HEK293 (cell line): ENCODE data around the gene TEAD1.

ENCODE experiments used
- CTCF ChIA-PET: fragments of 350-600 bp; formaldehyde crosslinking; extraction: SDS; loops from one replicate; lab custom pipeline; 2021; ENCODE audit warnings: antibody characterized with exemption; lab: Yijun Ruan, JAX
- POLR2A ChIA-PET: fragments of 300-600 bp; formaldehyde crosslinking; extraction: SDS; loops from one replicate; lab custom pipeline; 2020; ENCODE audit warnings: antibody characterized with exemption, inconsistent platforms; lab: Yijun Ruan, JAX
- H3K27ac ChIP-seq: fragments of 200-500 bp; sonication (Bioruptor generic); 2 replicates; pipeline ENCODE4 v1.5.1; 2014; ENCODE audit warnings: low read depth, low read length, control low read depth, inconsistent platforms; ENCODE audit errors: extremely low read depth
- H3K36me3 ChIP-seq, 2 experiments: fragments of 200-500 bp in 1 of 2; sonication (Bioruptor generic) in 1 of 2; 1 replicate in 1 of 2; 2 replicates in 1 of 2; pipeline ENCODE4 v1.5.1; 2014 to 2017; ENCODE audit warnings: inconsistent platforms in 2 of 2, low read length in 2 of 2; ENCODE audit not compliant: control insufficient read depth in 2 of 2, insufficient read depth in 1 of 2
- H3K4me1 ChIP-seq: fragments of 200-500 bp; sonication (Bioruptor generic); 2 replicates; pipeline ENCODE4 v1.5.1; 2014; ENCODE audit warnings: mild to moderate bottlenecking, low read length, inconsistent platforms; ENCODE audit not compliant: control insufficient read depth, insufficient read depth
- H3K4me3 ChIP-seq: 2 replicates; pipeline ENCODE4 v1.5.1; 2011; ENCODE audit warnings: low read depth, mild to moderate bottlenecking, control low read depth, low read length, moderate library complexity
- H3K9me3 ChIP-seq: fragments of 200-500 bp; sonication (Bioruptor generic); 2 replicates; pipeline ENCODE4 v1.5.1; 2014; ENCODE audit warnings: low read depth, low read length, inconsistent platforms; ENCODE audit not compliant: control insufficient read depth, insufficient read depth
- KLF7 ChIP-seq: fragments of 450-650 bp; formaldehyde crosslinking; IDR thresholded peaks from 2 replicates; pipeline ENCODE4 v1.5.1; 2016; ENCODE audit warnings: missing biosample characterization, missing genetic modification characterization, borderline replicate concordance
- KLF9 ChIP-seq: fragments of 450-650 bp; formaldehyde crosslinking; IDR thresholded peaks from 2 replicates; pipeline ENCODE4 v1.5.1; 2016; ENCODE audit warnings: missing biosample characterization, missing genetic modification characterization, low read depth
- SETDB1 ChIP-seq: IDR thresholded peaks from one replicate; pipeline ENCODE4 v1.6.1; 2017; ENCODE audit warnings: mild to moderate bottlenecking, low read length, moderate library complexity, mixed read lengths; ENCODE audit not compliant: insufficient read length
- SP3 ChIP-seq: fragments of 450-650 bp; formaldehyde crosslinking; IDR thresholded peaks from 2 replicates; pipeline ENCODE4 v1.5.1; 2016; ENCODE audit warnings: missing biosample characterization, missing genetic modification characterization
- YY2 ChIP-seq: fragments of 450-650 bp; formaldehyde crosslinking; IDR thresholded peaks from 2 replicates; pipeline ENCODE4 v1.5.1; 2016; ENCODE audit warnings: missing biosample characterization, missing genetic modification characterization
- ZBTB49 ChIP-seq: fragments of 450-650 bp; formaldehyde crosslinking; IDR thresholded peaks from 2 replicates; pipeline ENCODE4 v1.5.1; 2016; ENCODE audit warnings: missing biosample characterization, missing genetic modification characterization, low read depth
- ZNF174 ChIP-seq: fragments of 450-650 bp; formaldehyde crosslinking; IDR thresholded peaks from 2 replicates; pipeline ENCODE4 v1.5.0; 2017; ENCODE audit warnings: missing biosample characterization, mild to moderate bottlenecking, missing genetic modification characterization
- ZNF184 ChIP-seq: fragments of 450-650 bp; IDR thresholded peaks from 2 replicates; pipeline ENCODE4 v1.5.1; 2018; ENCODE audit warnings: missing biosample characterization, mild to moderate bottlenecking, missing genetic modification characterization
- ZNF24 ChIP-seq: fragments of 450-650 bp; formaldehyde crosslinking; IDR thresholded peaks from 2 replicates; pipeline ENCODE4 v1.5.1; 2016; ENCODE audit warnings: missing biosample characterization, missing genetic modification characterization
- ZNF266 ChIP-seq: fragments of 450-650 bp; formaldehyde crosslinking; IDR thresholded peaks from 2 replicates; pipeline ENCODE4 v1.5.1; 2016; ENCODE audit warnings: missing biosample characterization, missing genetic modification characterization, low read depth
- ZNF274 ChIP-seq, 2 experiments: fragments of 200-500 bp in 1 of 2; fragments of 450-650 bp in 1 of 2; sonication (Bioruptor generic) in 1 of 2; formaldehyde crosslinking in 1 of 2; IDR thresholded peaks; 2 replicates each; pipeline versions ENCODE4 v1.5.1 to v1.6.1; 2014 to 2016; ENCODE audit warnings: borderline replicate concordance in 1 of 2, inconsistent platforms in 1 of 2, low read length in 1 of 2, missing biosample characterization in 1 of 2, missing genetic modification characterization in 1 of 2
- ZNF362 ChIP-seq: fragments of 450-650 bp; formaldehyde crosslinking; IDR thresholded peaks from 2 replicates; pipeline ENCODE4 v1.5.1; 2016; ENCODE audit warnings: missing biosample characterization, missing genetic modification characterization
- ZNF404 ChIP-seq: fragments of 450-650 bp; formaldehyde crosslinking; IDR thresholded peaks from 2 replicates; pipeline ENCODE4 v1.5.1; 2017; ENCODE audit warnings: missing biosample characterization, missing genetic modification characterization
- ZNF585B ChIP-seq: fragments of 450-650 bp; formaldehyde crosslinking; IDR thresholded peaks from 2 replicates; pipeline ENCODE4 v1.5.1; 2016; ENCODE audit warnings: missing biosample characterization, missing genetic modification characterization
- ZNF600 ChIP-seq: fragments of 450-650 bp; formaldehyde crosslinking; IDR thresholded peaks from 2 replicates; pipeline ENCODE4 v1.5.1; 2016; ENCODE audit warnings: missing biosample characterization, missing genetic modification characterization
- ZNF658 ChIP-seq: fragments of 450-650 bp; formaldehyde crosslinking; IDR thresholded peaks from 2 replicates; pipeline ENCODE4; 2016; ENCODE audit warnings: missing biosample characterization, missing genetic modification characterization
- ZNF792 ChIP-seq: fragments of 450-650 bp; formaldehyde crosslinking; IDR thresholded peaks from 2 replicates; pipeline ENCODE4 v1.5.1; 2016; ENCODE audit warnings: missing biosample characterization, missing genetic modification characterization
- ZSCAN23 ChIP-seq: fragments of 450-650 bp; formaldehyde crosslinking; IDR thresholded peaks from 2 replicates; pipeline ENCODE4 v1.5.1; 2016; ENCODE audit warnings: missing biosample characterization, missing genetic modification characterization
- TF ChIP-seq, protein P1 (sequence below): fragments of 450-650 bp; formaldehyde crosslinking; IDR thresholded peaks from 2 replicates; pipeline ENCODE4 v1.5.1; 2016; ENCODE audit warnings: missing biosample characterization, missing genetic modification characterization
- TF ChIP-seq, protein P2 (sequence below): fragments of 450-650 bp; formaldehyde crosslinking; IDR thresholded peaks from 2 replicates; pipeline ENCODE4 v1.5.0; 2017; ENCODE audit warnings: missing biosample characterization, missing genetic modification characterization, borderline replicate concordance
- TF ChIP-seq, protein P3 (sequence below): fragments of 450-650 bp; formaldehyde crosslinking; IDR thresholded peaks from 2 replicates; pipeline ENCODE4 v1.5.1; 2016; ENCODE audit warnings: missing biosample characterization, missing genetic modification characterization, borderline replicate concordance

TEAD1 gene

GRCh38 chr11:12900496-12900895, 226.3 kb downstream of the TEAD1 start (continued):
- no peak for TF ChIP-seq ZNF585B (tag by site-specific recombination)
- no peak for TF ChIP-seq ZNF274 (IDR thresholded peaks at IDR 0.05; ENCODE audit: low read length)
- TF ChIP-seq ZNF274 (tag by site-specific recombination; IDR thresholded peaks at IDR 0.05; ENCODE audit: borderline replicate concordance) = no peak
- no peak for TF ChIP-seq ZNF404 (tag by site-specific recombination)
- TF ChIP-seq YY2 (tag by site-specific recombination) = no peak

- no peak overlapping the region for H3K4me3 ChIP-seq
- no peaks in the 10 kb centered on the region for H3K9me3 ChIP-seq
- CTCF ChIA-PET = interaction anchor here (1.0 kb wide), 1 partner anchor 570 kb away, joined by 4 read pairs; no protein-coding TSS in a partner anchor
- no peak overlapping the region for H3K27ac ChIP-seq
- POLR2A ChIA-PET = interaction anchor here (1.2 kb wide), 1 partner anchor 618 kb away, joined by 4 read pairs; no protein-coding TSS in a partner anchor
- TF ChIP-seq ZNF362 (no peak), SP3 (tag by site-specific recombination) (no peak), ZBTB49 (tag by site-specific recombination) (no peak)
- TF ChIP-seq, protein P1, sequence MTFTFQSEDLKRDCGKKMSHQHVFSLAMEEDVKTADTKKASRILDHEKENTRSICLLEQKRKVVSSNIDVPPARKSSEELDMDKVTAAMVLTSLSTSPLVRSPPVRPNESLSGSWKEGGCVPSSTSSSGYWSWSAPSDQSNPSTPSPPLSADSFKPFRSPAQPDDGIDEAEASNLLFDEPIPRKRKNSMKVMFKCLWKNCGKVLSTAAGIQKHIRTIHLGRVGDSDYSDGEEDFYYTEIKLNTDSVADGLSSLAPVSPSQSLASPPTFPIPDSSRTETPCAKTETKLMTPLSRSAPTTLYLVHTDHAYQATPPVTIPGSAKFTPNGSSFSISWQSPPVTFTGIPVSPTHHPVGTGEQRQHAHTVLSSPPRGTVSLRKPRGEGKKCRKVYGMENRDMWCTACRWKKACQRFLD (tag by site-specific recombination) = no peak
- peaks cover 0 to 52% of the 10 kb centered on the region in 2 experiments; a peak in 1 of 3 replicates for H3K36me3 ChIP-seq
- no peaks in the 10 kb centered on the region for H3K4me1 ChIP-seq
These were observed 227.1 kb downstream of the TEAD1 start for GRCh38 chr11:12901272-12901671.

DNA sequence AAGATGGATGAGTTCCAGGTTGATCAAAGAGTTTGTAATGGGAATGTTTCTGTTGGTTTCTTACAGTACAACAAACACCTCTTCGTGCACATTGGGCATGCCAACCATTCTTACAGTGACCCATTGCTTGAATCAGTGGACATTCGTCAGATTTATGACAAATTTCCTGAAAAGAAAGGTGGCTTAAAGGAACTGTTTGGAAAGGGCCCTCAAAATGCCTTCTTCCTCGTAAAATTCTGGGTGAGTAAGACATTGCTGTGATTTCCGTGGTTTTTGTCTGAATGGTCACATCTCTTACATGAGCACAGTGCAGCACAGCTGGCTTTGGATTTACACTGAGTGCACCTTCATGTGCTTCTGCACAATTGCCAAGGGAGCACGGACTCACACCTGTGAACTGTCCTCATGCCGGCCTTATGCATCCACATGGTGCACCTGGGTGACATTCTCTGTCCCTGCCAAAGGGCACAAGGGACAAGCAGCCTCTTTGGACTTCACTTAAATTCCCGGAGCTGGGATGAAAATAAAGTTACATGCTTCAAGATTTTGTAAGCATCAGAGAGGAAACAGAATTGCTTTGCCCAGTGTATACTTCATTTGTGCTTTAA, 227.8 kb downstream of the TEAD1 start:
- Histone ChIP-seq H3K27ac (no peak overlapping the region), H3K36me3 (peaks cover 0 to 50% of the 10 kb centered on the region in 2 experiments; a peak in 1 of 3 replicates), H3K9me3 (no peaks in the 10 kb centered on the region), H3K4me3 (no peak overlapping the region), H3K4me1 (no peaks in the 10 kb centered on the region)
- POLR2A ChIA-PET = interaction anchor here (1.2 kb wide), 1 partner anchor 619 kb away, joined by 4 read pairs; no protein-coding TSS in a partner anchor
- CTCF ChIA-PET = interaction anchor here (0.6 to 1.3 kb wide), 3 partner anchors 13 to 571 kb away, joined by 4 to 6 read pairs (median 4); no protein-coding TSS in a partner anchor
- TF ChIP-seq ZNF24 (tag by site-specific recombination) = no peak
- TF ChIP-seq ZNF266 (tag by site-specific recombination) = no peak
- TF ChIP-seq ZNF658 = no peak
- TF ChIP-seq SETDB1 = no peak
- TF ChIP-seq KLF7 (tag by site-specific recombination) = no peak
- no peak for TF ChIP-seq ZNF600
- TF ChIP-seq, protein P2, sequence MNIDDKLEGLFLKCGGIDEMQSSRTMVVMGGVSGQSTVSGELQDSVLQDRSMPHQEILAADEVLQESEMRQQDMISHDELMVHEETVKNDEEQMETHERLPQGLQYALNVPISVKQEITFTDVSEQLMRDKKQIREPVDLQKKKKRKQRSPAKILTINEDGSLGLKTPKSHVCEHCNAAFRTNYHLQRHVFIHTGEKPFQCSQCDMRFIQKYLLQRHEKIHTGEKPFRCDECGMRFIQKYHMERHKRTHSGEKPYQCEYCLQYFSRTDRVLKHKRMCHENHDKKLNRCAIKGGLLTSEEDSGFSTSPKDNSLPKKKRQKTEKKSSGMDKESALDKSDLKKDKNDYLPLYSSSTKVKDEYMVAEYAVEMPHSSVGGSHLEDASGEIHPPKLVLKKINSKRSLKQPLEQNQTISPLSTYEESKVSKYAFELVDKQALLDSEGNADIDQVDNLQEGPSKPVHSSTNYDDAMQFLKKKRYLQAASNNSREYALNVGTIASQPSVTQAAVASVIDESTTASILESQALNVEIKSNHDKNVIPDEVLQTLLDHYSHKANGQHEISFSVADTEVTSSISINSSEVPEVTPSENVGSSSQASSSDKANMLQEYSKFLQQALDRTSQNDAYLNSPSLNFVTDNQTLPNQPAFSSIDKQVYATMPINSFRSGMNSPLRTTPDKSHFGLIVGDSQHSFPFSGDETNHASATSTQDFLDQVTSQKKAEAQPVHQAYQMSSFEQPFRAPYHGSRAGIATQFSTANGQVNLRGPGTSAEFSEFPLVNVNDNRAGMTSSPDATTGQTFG (tag by site-specific recombination) = no peak
- TF ChIP-seq ZNF184 (tag by site-specific recombination) = no peak
- TF ChIP-seq, protein P3, sequence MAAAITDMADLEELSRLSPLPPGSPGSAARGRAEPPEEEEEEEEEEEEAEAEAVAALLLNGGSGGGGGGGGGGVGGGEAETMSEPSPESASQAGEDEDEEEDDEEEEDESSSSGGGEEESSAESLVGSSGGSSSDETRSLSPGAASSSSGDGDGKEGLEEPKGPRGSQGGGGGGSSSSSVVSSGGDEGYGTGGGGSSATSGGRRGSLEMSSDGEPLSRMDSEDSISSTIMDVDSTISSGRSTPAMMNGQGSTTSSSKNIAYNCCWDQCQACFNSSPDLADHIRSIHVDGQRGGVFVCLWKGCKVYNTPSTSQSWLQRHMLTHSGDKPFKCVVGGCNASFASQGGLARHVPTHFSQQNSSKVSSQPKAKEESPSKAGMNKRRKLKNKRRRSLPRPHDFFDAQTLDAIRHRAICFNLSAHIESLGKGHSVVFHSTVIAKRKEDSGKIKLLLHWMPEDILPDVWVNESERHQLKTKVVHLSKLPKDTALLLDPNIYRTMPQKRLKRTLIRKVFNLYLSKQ (tag by site-specific recombination) = no peak
- TF ChIP-seq ZNF792 (tag by site-specific recombination) = no peak
- no peak for TF ChIP-seq ZNF174 (tag by site-specific recombination)
- no peak for TF ChIP-seq KLF9
- TF ChIP-seq ZSCAN23 (tag by site-specific recombination) = no peak
